Trophoblast cell (in vitro differentiated cells and primary cell): ENCODE data around the gene DEDD2.

Experiments
- DNase-seq, 2 donors: peaks; one replicate each; pipeline ENCODE4 v3.0.0-alpha.2; 2016
- H2AFZ ChIP-seq: 2 replicates; pipeline ENCODE4 v1.6.1; 2013; ENCODE audit warnings: low read length, moderate library complexity, mild to moderate bottlenecking; ENCODE audit not compliant: insufficient read depth, poor library complexity
- H2AK5ac ChIP-seq: 2 replicates; pipeline ENCODE4 v1.6.1; 2013; ENCODE audit warnings: mild to moderate bottlenecking, low read length
- H2BK120ac ChIP-seq: 2 replicates; pipeline ENCODE4 v1.6.1; 2013; ENCODE audit warnings: low read length, mild to moderate bottlenecking, moderate library complexity; ENCODE audit not compliant: insufficient read depth, poor library complexity
- H2BK12ac ChIP-seq: 2 replicates; pipeline ENCODE4 v1.6.1; 2013; ENCODE audit warnings: mild to moderate bottlenecking, low read length, moderate library complexity
- H2BK5ac ChIP-seq: 2 replicates; pipeline ENCODE4 v1.6.1; 2013; ENCODE audit warnings: low read length, low read depth, moderate library complexity, mild to moderate bottlenecking; ENCODE audit not compliant: poor library complexity
- H3K14ac ChIP-seq: 2 replicates; pipeline ENCODE4 v1.6.1; 2013; ENCODE audit warnings: mild to moderate bottlenecking, low read length
- H3K18ac ChIP-seq: 2 replicates; pipeline ENCODE4 v1.6.1; 2013; ENCODE audit warnings: mild to moderate bottlenecking, low read length
- H3K23ac ChIP-seq: 2 replicates; pipeline ENCODE4 v1.6.1; 2013; ENCODE audit warnings: low read length
- H3K27ac ChIP-seq: 2 replicates; pipeline ENCODE4 v1.5.1; 2013; ENCODE audit warnings: low read depth, mild to moderate bottlenecking, inconsistent platforms, low read length, moderate library complexity
- H3K27me3 ChIP-seq: 2 replicates; pipeline ENCODE4 v1.6.1; 2013; ENCODE audit warnings: inconsistent platforms, mild to moderate bottlenecking, low read length, moderate library complexity; ENCODE audit not compliant: insufficient read depth
- H3K36me3 ChIP-seq, 2 experiments: 1 replicate in 1 of 2; 2 replicates in 1 of 2; pipeline ENCODE4 v1.6.1; 2013; ENCODE audit warnings: low read length in 2 of 2, mild to moderate bottlenecking in 2 of 2, moderate library complexity in 1 of 2; ENCODE audit not compliant: insufficient read depth in 2 of 2, control insufficient read depth in 1 of 2
- H3K4ac ChIP-seq: 2 replicates; pipeline ENCODE4 v1.6.1; 2013; ENCODE audit warnings: low read depth, mild to moderate bottlenecking, low read length, moderate library complexity
- H3K4me1 ChIP-seq, 2 experiments: 1 replicate in 1 of 2; 2 replicates in 1 of 2; pipeline ENCODE4 v1.6.1; 2013; ENCODE audit warnings: low read length in 2 of 2, mild to moderate bottlenecking in 2 of 2, moderate library complexity in 1 of 2; ENCODE audit not compliant: insufficient read depth in 2 of 2, control insufficient read depth in 1 of 2
- H3K4me2 ChIP-seq: 2 replicates; pipeline ENCODE4 v1.6.1; 2013; ENCODE audit warnings: inconsistent platforms, mild to moderate bottlenecking, low read length, moderate library complexity
- H3K4me3 ChIP-seq: 2 replicates; pipeline ENCODE4 v1.5.1; 2013; ENCODE audit warnings: mild to moderate bottlenecking, low read depth, low read length, inconsistent platforms
- H3K79me1 ChIP-seq: one replicate; pipeline ENCODE4 v1.6.1; 2013; ENCODE audit warnings: low read length
- H3K79me2 ChIP-seq: 2 replicates; pipeline ENCODE4 v1.6.1; 2013; ENCODE audit warnings: low read length, mild to moderate bottlenecking; ENCODE audit not compliant: control insufficient read depth, insufficient read depth, poor library complexity
- H3K9ac ChIP-seq: 2 replicates; pipeline ENCODE4 v1.6.1; 2013; ENCODE audit warnings: mild to moderate bottlenecking, low read length
- H3K9me3 ChIP-seq: 2 replicates; pipeline ENCODE4 v1.6.1; 2013; ENCODE audit warnings: low read depth, mild to moderate bottlenecking, control low read depth, inconsistent platforms, low read length; ENCODE audit not compliant: insufficient read depth
- H4K12ac ChIP-seq: 2 replicates; pipeline ENCODE4 v1.6.1; 2013; ENCODE audit warnings: low read depth, mild to moderate bottlenecking, low read length, moderate library complexity
- H4K8ac ChIP-seq: 2 replicates; pipeline ENCODE4 v1.6.1; 2013; ENCODE audit warnings: low read depth, mild to moderate bottlenecking, low read length, moderate library complexity
- H4K91ac ChIP-seq: one replicate; pipeline ENCODE4 v1.6.1; 2013; ENCODE audit warnings: low read depth, mild to moderate bottlenecking, low read length, moderate library complexity
- WGBS: extraction: QIAGEN DNeasy Blood & Tissue Kit; methylation state at CpG from one replicate; pipeline ENCODE4 v1.1.7; 2013; ENCODE audit warnings: missing lambda C conversion rate; ENCODE audit not compliant: insufficient read length, insufficient coverage; ENCODE audit errors: extremely low coverage; 5-methylcytosine and 5-hydroxymethylcytosine counted together

Gene DEDD2

DNA sequence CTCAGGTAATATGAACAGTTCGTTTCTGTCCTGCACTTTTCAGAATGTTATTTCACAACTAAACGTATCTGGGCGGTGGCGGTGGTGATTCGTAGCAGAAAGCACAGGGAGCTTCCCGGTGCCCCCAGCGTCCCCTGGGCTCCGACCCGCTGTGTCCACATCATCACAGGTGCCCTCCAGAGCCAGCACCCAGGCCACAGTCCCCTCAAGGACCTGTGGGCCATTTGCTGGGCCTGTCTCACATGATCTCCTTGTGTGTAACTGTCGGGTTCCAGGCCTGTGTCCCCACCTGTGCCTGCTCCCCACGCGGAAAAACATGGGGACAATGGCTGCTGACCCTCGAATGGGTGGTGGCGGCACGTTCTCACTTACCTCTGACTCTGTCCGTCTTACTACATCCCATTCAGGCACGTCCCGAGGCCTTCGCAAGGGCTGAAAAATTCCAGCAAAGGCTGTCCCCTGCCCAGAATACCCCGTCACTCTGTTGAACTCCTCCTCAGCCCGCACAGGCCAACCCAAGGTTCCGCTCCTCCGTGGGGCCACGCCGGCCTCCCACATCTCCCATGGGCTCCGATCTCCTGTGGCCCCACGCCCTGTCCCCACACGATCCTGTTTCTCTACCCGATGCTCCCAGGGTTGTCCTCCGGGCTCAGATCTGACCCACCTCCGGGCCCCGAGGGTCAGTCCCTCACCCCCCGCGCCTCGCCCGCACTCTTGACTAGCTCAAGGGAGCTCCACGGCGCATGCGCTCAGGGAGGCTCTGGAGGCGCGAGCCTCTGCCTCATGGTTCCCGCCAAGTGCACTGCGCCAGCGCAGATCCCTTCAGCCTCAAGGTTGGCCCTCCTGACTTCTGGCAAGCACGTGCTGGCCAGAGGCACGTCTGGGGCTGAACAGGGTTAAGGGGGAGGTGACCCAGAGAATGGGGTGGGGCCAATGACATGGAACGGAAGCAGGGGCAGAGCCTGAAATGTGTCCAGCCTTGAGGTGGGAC lies 21.2 kb downstream of the DEDD2 start:
- Histone ChIP-seq H3K4me3 (no peak overlapping the region), H4K12ac (no peak overlapping the region), H3K9me3 (no peaks in the 10 kb centered on the region), H2BK5ac (no peak overlapping the region), H2AK5ac (no peak overlapping the region), H3K27me3 (no peaks in the 10 kb centered on the region), H3K4me1 (peaks cover 0 to 4% of the 10 kb centered on the region in 2 experiments), H3K4me2 (no peak overlapping the region), H3K18ac (peak overlapping the region; percentile 19), H4K91ac (no peak overlapping the region), H3K23ac (no peak overlapping the region), H3K14ac (no peak overlapping the region), H3K9ac (no peak overlapping the region), H3K79me2 (no peaks in the 10 kb centered on the region), H2BK12ac (no peak overlapping the region), H3K4ac (no peak overlapping the region), H3K79me1 (no peaks in the 10 kb centered on the region), H3K36me3 (peaks cover 27 to 43% of the 10 kb centered on the region in 2 experiments), H2AFZ (no peak overlapping the region), H3K27ac (no peak overlapping the region), H2BK120ac (no peak overlapping the region), H4K8ac (no peak overlapping the region)
- no peak for DNase-seq
- no CpG with 5 or more reads among the region's 47 CpGs for WGBS

- H3K23ac ChIP-seq: no peak overlapping the region
Observed at GRCh38 chr19:42193706-42194105, 23.8 kb downstream of the DEDD2 start.

DNA sequence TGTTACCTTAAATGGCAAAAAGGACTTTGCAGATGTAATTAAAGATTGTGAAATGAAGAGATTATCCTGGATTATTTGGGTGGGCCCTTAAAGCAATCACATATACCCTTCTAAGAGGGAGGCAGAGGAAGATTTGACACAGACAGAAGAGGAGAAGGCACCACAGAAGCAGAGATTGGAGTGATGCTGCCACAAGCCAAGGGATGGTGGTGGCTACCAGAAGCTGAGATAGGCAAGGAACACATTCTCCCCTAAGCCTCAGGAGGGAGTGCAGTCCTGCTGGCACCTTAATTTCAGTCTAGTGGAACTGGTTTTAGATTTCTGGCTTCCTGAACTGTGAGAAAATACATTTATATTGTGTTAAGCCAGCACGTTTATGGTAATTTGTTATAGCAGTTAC lies 24.2 kb downstream of the DEDD2 start:
- no peak overlapping the region for H4K91ac ChIP-seq
- no peak overlapping the region for H4K8ac ChIP-seq
- no peaks in the 10 kb centered on the region for H3K4me1 ChIP-seq
- no peak overlapping the region for H3K9ac ChIP-seq
- peak in 1 of 2 donors; percentile 13 for DNase-seq
- no peaks in the 10 kb centered on the region for H3K79me2 ChIP-seq
- H3K27me3 ChIP-seq: no peaks in the 10 kb centered on the region
- H2BK120ac ChIP-seq: no peak overlapping the region
- H3K18ac ChIP-seq: no peak overlapping the region
- no peak overlapping the region for H3K4me3 ChIP-seq
- peaks cover 9 to 14% of the 10 kb centered on the region in 2 experiments for H3K36me3 ChIP-seq
- no peaks in the 10 kb centered on the region for H3K9me3 ChIP-seq
- no peak overlapping the region for H3K4ac ChIP-seq
- H3K23ac ChIP-seq: no peak overlapping the region
- H2AFZ ChIP-seq: no peak overlapping the region
- H2BK12ac ChIP-seq: no peak overlapping the region
- no peak overlapping the region for H3K27ac ChIP-seq
- no peak overlapping the region for H2BK5ac ChIP-seq
- H3K4me2 ChIP-seq: no peak overlapping the region
- H4K12ac ChIP-seq: no peak overlapping the region
- WGBS: no CpG with 5 or more reads among the region's 1 CpG
- H3K79me1 ChIP-seq: no peaks in the 10 kb centered on the region
- H3K14ac ChIP-seq: no peak overlapping the region
- no peak overlapping the region for H2AK5ac ChIP-seq

More at GRCh38 chr19:42193706-42194105, 23.8 kb downstream of the DEDD2 start:
- Histone ChIP-seq H3K36me3 (peaks cover 11 to 17% of the 10 kb centered on the region in 2 experiments), H3K9me3 (no peaks in the 10 kb centered on the region), H2BK12ac (no peak overlapping the region), H3K4me2 (no peak overlapping the region), H3K4me1 (no peaks in the 10 kb centered on the region), H2AFZ (no peak overlapping the region), H3K4ac (no peak overlapping the region), H2BK120ac (no peak overlapping the region), H3K18ac (no peak overlapping the region), H4K12ac (no peak overlapping the region), H3K79me1 (no peaks in the 10 kb centered on the region), H3K14ac (no peak overlapping the region), H3K27me3 (no peaks in the 10 kb centered on the region), H4K8ac (no peak overlapping the region), H4K91ac (no peak overlapping the region), H3K4me3 (no peak overlapping the region), H2BK5ac (no peak overlapping the region), H3K27ac (no peak overlapping the region), H2AK5ac (no peak overlapping the region), H3K79me2 (no peaks in the 10 kb centered on the region), H3K9ac (no peak overlapping the region)
- DNase-seq: no peak
- WGBS: no CpG with 5 or more reads among the region's 3 CpGs

DNA sequence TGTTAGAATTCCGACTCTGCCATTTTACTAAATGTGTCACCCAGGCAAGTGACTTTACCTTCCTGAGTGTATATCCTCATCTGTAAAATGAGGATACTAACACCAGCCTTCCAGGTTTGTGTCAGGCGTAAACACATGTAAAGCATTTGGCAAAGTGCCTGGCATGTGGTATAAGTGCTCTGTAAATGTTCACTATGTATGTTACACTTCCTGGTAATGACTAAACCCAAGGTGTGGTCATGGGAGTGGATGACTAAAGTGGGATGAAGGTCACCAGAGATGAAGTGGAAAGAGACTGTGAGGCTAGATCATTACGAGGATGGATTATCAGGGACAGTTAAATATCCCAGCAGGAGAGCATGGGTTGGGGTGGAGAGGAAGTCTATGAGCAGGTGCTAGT lies 25.6 kb downstream of the DEDD2 start:
- no CpG with 5 or more reads among the region's 3 CpGs for WGBS
- H3K79me2 ChIP-seq: no peaks in the 10 kb centered on the region
- H3K27me3 ChIP-seq: no peaks in the 10 kb centered on the region
- no peak overlapping the region for H2BK5ac ChIP-seq
- H3K9me3 ChIP-seq: no peaks in the 10 kb centered on the region
- H3K4me3 ChIP-seq: no peak overlapping the region
- H4K8ac ChIP-seq: no peak overlapping the region
- DNase-seq: peak; percentile 81 to 86
- no peak overlapping the region for H3K4me2 ChIP-seq
- no peak overlapping the region for H3K9ac ChIP-seq
- no peak overlapping the region for H2AK5ac ChIP-seq
- no peak overlapping the region for H3K27ac ChIP-seq
- no peak overlapping the region for H3K4ac ChIP-seq
- no peak overlapping the region for H3K18ac ChIP-seq
- no peak overlapping the region for H3K14ac ChIP-seq
- no peak overlapping the region for H3K23ac ChIP-seq
- H4K12ac ChIP-seq: no peak overlapping the region
- H4K91ac ChIP-seq: no peak overlapping the region
- peaks cover 0 to 4% of the 10 kb centered on the region in 2 experiments for H3K36me3 ChIP-seq
- no peak overlapping the region for H2BK12ac ChIP-seq
- no peak overlapping the region for H2AFZ ChIP-seq
- no peak overlapping the region for H2BK120ac ChIP-seq
- H3K79me1 ChIP-seq: no peaks in the 10 kb centered on the region
- H3K4me1 ChIP-seq: no peaks in the 10 kb centered on the region
